Panc1 (cell line): ENCODE data around the gene PIGU. TPM values are rescaled to one million over a fixed set of nuclear protein-coding genes. Genes with fewer than 3 reads are reported as not detected.

Source experiments
- ATAC-seq: fragments of 200-7000 bp; cut with Tn5 transposase; 2 replicates; pipeline ENCODE4 v1.9.1; 2020; ENCODE audit warnings: mild to moderate bottlenecking, moderate library complexity
- BruUV-seq: library from RNA; stranded (reverse); fragments of 400-500 nt; replicated peaks from 2 replicates; lab custom pipeline; 2021; lab: Mats Ljungman, UMichigan
- CTCF ChIA-PET: fragments of 300-600 bp; sonication (Branson Sonifier 250); formaldehyde crosslinking; loops from one replicate; lab custom pipeline; 2022; ENCODE audit warnings: antibody characterized with exemption; lab: Charles Lee
- POLR2A ChIA-PET: fragments of 300-600 bp; sonication (Branson Sonifier 250); formaldehyde crosslinking; loops from one replicate; lab custom pipeline; 2022; ENCODE audit warnings: antibody characterized with exemption; lab: Charles Lee
- DNase-seq: peaks from one replicate; pipeline ENCODE4 v3.0.0-alpha.2; 2010; ENCODE audit warnings: low read depth, low spot score
- H3K27ac ChIP-seq: 2 replicates; pipeline ENCODE4 v1.5.1; 2011; ENCODE audit warnings: mild to moderate bottlenecking, low read length, inconsistent platforms
- H3K27me3 ChIP-seq: fragments of 200-500 bp; sonication (Bioruptor generic); 2 replicates; pipeline ENCODE4 v1.6.0; 2014; ENCODE audit warnings: low read length, inconsistent platforms; ENCODE audit not compliant: control insufficient read depth, insufficient read depth
- H3K36me3 ChIP-seq: fragments of 200-500 bp; sonication (Bioruptor generic); 2 replicates; pipeline ENCODE4 v1.5.1; 2014; ENCODE audit warnings: inconsistent platforms, mild to moderate bottlenecking, low read length, moderate library complexity; ENCODE audit not compliant: control insufficient read depth, insufficient read depth
- H3K4me1 ChIP-seq: 2 replicates; pipeline ENCODE4 v1.5.1; 2011; ENCODE audit warnings: inconsistent platforms, mild to moderate bottlenecking, low read length, moderate library complexity; ENCODE audit not compliant: control insufficient read depth, insufficient read depth
- H3K4me3 ChIP-seq, 2 experiments: 2 replicates each; pipeline ENCODE4 v1.5.1; 2011 to 2012; ENCODE audit warnings: low read depth in 2 of 2, low read length in 2 of 2, mild to moderate bottlenecking in 2 of 2, inconsistent platforms in 1 of 2, moderate library complexity in 1 of 2
- H3K9me3 ChIP-seq: fragments of 200-500 bp; sonication (Bioruptor generic); 2 replicates; pipeline ENCODE4 v1.5.1; 2014; ENCODE audit warnings: low read depth, mild to moderate bottlenecking, inconsistent platforms, low read length, moderate library complexity; ENCODE audit not compliant: control insufficient read depth, insufficient read depth
- CTCF ChIP-seq: fragments of 450-650 bp; IDR thresholded peaks from 2 replicates; pipeline ENCODE4 v1.5.1; 2017; ENCODE audit warnings: mild to moderate bottlenecking
- POLR2AphosphoS5 ChIP-seq: IDR thresholded peaks from 2 replicates; pipeline ENCODE4 v1.6.1; 2012; ENCODE audit warnings: mild to moderate bottlenecking, low read depth, low read length, moderate library complexity
- REST ChIP-seq, 2 experiments: IDR thresholded peaks; 2 replicates each; pipeline ENCODE4 v1.6.1; 2011 to 2012; ENCODE audit warnings: low read depth in 2 of 2, control low read depth in 1 of 2, low read length in 1 of 2, mild to moderate bottlenecking in 1 of 2, moderate library complexity in 1 of 2; ENCODE audit not compliant: insufficient read depth in 1 of 2
- SIN3A ChIP-seq: IDR thresholded peaks from 2 replicates; pipeline ENCODE4 v1.6.1; 2012; ENCODE audit warnings: low read depth, mild to moderate bottlenecking, low read length, moderate library complexity, borderline replicate concordance; ENCODE audit not compliant: insufficient read depth
- TCF7L2 ChIP-seq: IDR thresholded peaks from 2 replicates; pipeline ENCODE4 v1.6.1; 2011; ENCODE audit warnings: mild to moderate bottlenecking, low read depth, low read length, inconsistent platforms
- in situ Hi-C: cut with HindIII; loops from 2 replicates; pipeline ENCODE4 v1.10.0; 2016; ENCODE audit warnings: low sequenced_read_pairs, low pct_unique_long_range_greater_than_20kb
- intact Hi-C: fragments of 100-400 bp; cut with micrococcal nuclease; formaldehyde crosslinking; loops from one replicate; pipeline ENCODE4 v1.10.0; 2022; ENCODE audit not compliant: unreplicated experiment
- total RNA-seq: library from RNA; stranded (reverse); gene quantifications from one replicate; pipeline ENCODE4 v1.2.1, GENCODE V29; 2021; ENCODE audit not compliant: unreplicated experiment

Gene PIGU
- total RNA-seq, 1 experiment from 2014 or later: 22.9 TPM

- intact Hi-C loops (no loop called here), in situ Hi-C loops (no loop called here)
- H3K27me3 ChIP-seq: no peaks in the 10 kb centered on the region
- ChIA-PET POLR2A (no interaction called here), CTCF (no interaction called here)
- no peaks in the 10 kb centered on the region for H3K36me3 ChIP-seq
- TF ChIP-seq POLR2AphosphoS5 (no peak), REST (IDR thresholded peaks at IDR 0.05; ENCODE audit: insufficient read depth in 1 of 2, low read depth in 2 of 2, low read length in 1 of 2) (no peak), SIN3A (no peak), CTCF (no peak), TCF7L2 (no peak)
- BruUV-seq: no TSS peak
- DNase-seq: no peak
- H3K4me3 ChIP-seq: no peak overlapping the region
- H3K9me3 ChIP-seq: no peaks in the 10 kb centered on the region
- ATAC-seq: no peak
- no peaks in the 10 kb centered on the region for H3K4me1 ChIP-seq
- no peak overlapping the region for H3K27ac ChIP-seq
These were observed 14.9 kb upstream of the PIGU start for GRCh38 chr20:34691838-34692237.

- DNase-seq (no peak), ATAC-seq (peak; percentile 43; the same call in 1 of the 2 replicates)
- H3K27ac ChIP-seq: no peak overlapping the region
- ChIA-PET POLR2A (no interaction called here), CTCF (no interaction called here)
- no peaks in the 10 kb centered on the region for H3K36me3 ChIP-seq
- H3K9me3 ChIP-seq: no peaks in the 10 kb centered on the region
- H3K4me1 ChIP-seq: no peaks in the 10 kb centered on the region
- no TSS peak for BruUV-seq
- H3K4me3 ChIP-seq: no peak overlapping the region
- TF ChIP-seq CTCF (no peak), POLR2AphosphoS5 (no peak), TCF7L2 (no peak), SIN3A (no peak), REST (IDR thresholded peaks at IDR 0.05; ENCODE audit: insufficient read depth in 1 of 2, low read depth in 2 of 2, low read length in 1 of 2) (no peak)
- intact Hi-C loops (no loop called here), in situ Hi-C loops (no loop called here)
- H3K27me3 ChIP-seq: no peaks in the 10 kb centered on the region
These were observed 12.6 kb upstream of the PIGU start for GRCh38 chr20:34689486-34689885.
